Caco-2 (cell line): ENCODE results near the gene UGGT2. TPM values are rescaled to one million over a fixed set of nuclear protein-coding genes. Genes with fewer than 3 reads are reported as not detected.

Experiments used
- BruUV-seq: library from RNA; stranded (reverse); fragments of 400-500 nt; replicated peaks from 2 replicates; lab custom pipeline; 2021; lab: Mats Ljungman, UMichigan
- CTCF ChIA-PET: fragments of 300-600 bp; sonication (Branson Sonifier 250); formaldehyde crosslinking; loops from one replicate; lab custom pipeline; 2022; ENCODE audit warnings: antibody characterized with exemption; lab: Charles Lee
- POLR2A ChIA-PET: fragments of 300-600 bp; sonication (Branson Sonifier 250); formaldehyde crosslinking; loops from one replicate; lab custom pipeline; 2022; ENCODE audit warnings: antibody characterized with exemption; lab: Charles Lee
- DNase-seq, 2 experiments: peaks; one replicate each; pipeline versions ENCODE4 v3.0.0 to v3.0.0-alpha.2; 2020 to 2022
- H3K27me3 ChIP-seq: replicated peaks from 2 replicates; pipeline ENCODE4 v1.6.0; 2011; ENCODE audit warnings: low read length; ENCODE audit not compliant: control insufficient read depth, insufficient read depth
- H3K36me3 ChIP-seq: 2 replicates; pipeline ENCODE4 v1.5.1; 2011; ENCODE audit warnings: low read length; ENCODE audit not compliant: control insufficient read depth, insufficient read depth
- H3K4me1 ChIP-seq: fragments of 250-450 bp; sonication (Bioruptor Pico); 2 replicates; pipeline ENCODE4 v1.5.1; 2020; ENCODE audit warnings: mild to moderate bottlenecking
- H3K4me3 ChIP-seq: 2 replicates; pipeline ENCODE4 v1.5.1; 2011; ENCODE audit warnings: low read depth, mild to moderate bottlenecking, control low read depth, low read length
- H3K9me3 ChIP-seq: fragments of 250-450 bp; sonication (Bioruptor Pico); 2 replicates; pipeline ENCODE4 v1.5.1; 2020; ENCODE audit warnings: mild to moderate bottlenecking, moderate library complexity
- H3K27ac Mint-ChIP-seq: one replicate; pipeline ENCODE4 v1.8.0; 2022; ENCODE audit warnings: mixed read lengths; ENCODE audit not compliant: unreplicated experiment
- H3K27me3 Mint-ChIP-seq: one replicate; pipeline ENCODE4 v1.8.0; 2022; ENCODE audit warnings: mixed read lengths; ENCODE audit not compliant: insufficient read depth, unreplicated experiment
- H3K36me3 Mint-ChIP-seq: one replicate; pipeline ENCODE4 v1.8.0; 2022; ENCODE audit warnings: mild to moderate bottlenecking, mixed read lengths; ENCODE audit not compliant: insufficient read depth, unreplicated experiment
- H3K4me1 Mint-ChIP-seq: one replicate; pipeline ENCODE4 v1.8.0; 2022; ENCODE audit warnings: low read depth, mixed read lengths; ENCODE audit not compliant: unreplicated experiment
- H3K4me3 Mint-ChIP-seq: one replicate; pipeline ENCODE4 v1.8.0; 2022; ENCODE audit warnings: mild to moderate bottlenecking, moderate library complexity, mixed read lengths; ENCODE audit not compliant: unreplicated experiment
- H3K9me3 Mint-ChIP-seq: one replicate; pipeline ENCODE4 v1.8.0; 2022; ENCODE audit warnings: mixed read lengths; ENCODE audit not compliant: unreplicated experiment
- intact Hi-C: fragments of 100-400 bp; cut with micrococcal nuclease; formaldehyde crosslinking; loops from one replicate; pipeline ENCODE4 v1.10.0; 2022; ENCODE audit not compliant: unreplicated experiment
- total RNA-seq: library from RNA; stranded (reverse); gene quantifications from 2 replicates; pipeline ENCODE4 v1.2.3, GENCODE V29; 2022
- TF ChIP-seq, protein P1 (sequence below), 2 experiments: fragments of 200-600 bp in 1 of 2; IDR thresholded peaks; 1 replicate in 1 of 2; 2 replicates in 1 of 2; pipeline versions ENCODE4 v1.5.1 to v1.8.0; 2011 to 2022; ENCODE audit warnings: antibody characterized with exemption in 1 of 2, control low read depth in 1 of 2, inconsistent platforms in 1 of 2, low read depth in 1 of 2, low read length in 1 of 2, mild to moderate bottlenecking in 1 of 2, moderate library complexity in 1 of 2; ENCODE audit not compliant: insufficient read depth in 1 of 2, severe bottlenecking in 1 of 2, unreplicated experiment in 1 of 2

The UGGT2 gene
- total RNA-seq, 1 experiment from 2014 or later: 35.5 TPM

DNA sequence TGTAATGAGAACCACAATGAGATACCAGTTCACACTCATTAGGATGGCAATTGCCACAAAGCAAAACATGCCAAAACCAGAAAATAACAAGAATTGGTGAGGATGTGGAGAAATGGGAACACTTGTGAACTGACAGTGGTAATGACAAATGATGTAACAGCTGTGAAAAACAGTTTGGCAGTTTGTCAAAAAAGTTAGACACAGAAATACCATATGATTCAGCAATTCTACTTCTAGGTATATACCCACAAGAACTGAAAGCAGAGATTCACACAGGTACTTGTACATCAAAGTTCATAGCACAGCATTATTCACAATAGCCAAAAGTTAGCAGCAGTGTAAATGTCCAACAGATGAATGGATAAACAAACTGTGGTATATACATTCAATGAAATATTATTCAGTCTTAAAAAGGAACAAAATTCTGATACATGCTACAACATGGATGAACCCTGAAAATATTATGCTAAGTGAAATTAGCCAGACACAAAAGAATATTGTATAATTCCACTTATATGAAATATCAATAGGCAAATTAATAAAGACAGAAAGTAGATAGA lies 96.5 kb downstream of the UGGT2 start:
- no peak for DNase-seq
- CTCF ChIA-PET: no interaction called here
- H3K4me1 ChIP-seq: peaks cover 30% of the 10 kb centered on the region
- Mint-ChIP-seq H3K27ac (no peak overlapping the region), H3K36me3 (peaks cover 9% of the 10 kb centered on the region), H3K9me3 (peaks cover 18% of the 10 kb centered on the region), H3K27me3 (no peaks in the 10 kb centered on the region), H3K4me1 (peaks cover 18% of the 10 kb centered on the region), H3K4me3 (no peak overlapping the region)
- no peaks in the 10 kb centered on the region for H3K27me3 ChIP-seq
- BruUV-seq: no TSS peak
- H3K9me3 ChIP-seq: peaks cover 19% of the 10 kb centered on the region
- peaks cover 1% of the 10 kb centered on the region; the same call in 1 of the 2 replicates for H3K36me3 ChIP-seq
- intact Hi-C loops: no loop called here
- TF ChIP-seq, protein P1, sequence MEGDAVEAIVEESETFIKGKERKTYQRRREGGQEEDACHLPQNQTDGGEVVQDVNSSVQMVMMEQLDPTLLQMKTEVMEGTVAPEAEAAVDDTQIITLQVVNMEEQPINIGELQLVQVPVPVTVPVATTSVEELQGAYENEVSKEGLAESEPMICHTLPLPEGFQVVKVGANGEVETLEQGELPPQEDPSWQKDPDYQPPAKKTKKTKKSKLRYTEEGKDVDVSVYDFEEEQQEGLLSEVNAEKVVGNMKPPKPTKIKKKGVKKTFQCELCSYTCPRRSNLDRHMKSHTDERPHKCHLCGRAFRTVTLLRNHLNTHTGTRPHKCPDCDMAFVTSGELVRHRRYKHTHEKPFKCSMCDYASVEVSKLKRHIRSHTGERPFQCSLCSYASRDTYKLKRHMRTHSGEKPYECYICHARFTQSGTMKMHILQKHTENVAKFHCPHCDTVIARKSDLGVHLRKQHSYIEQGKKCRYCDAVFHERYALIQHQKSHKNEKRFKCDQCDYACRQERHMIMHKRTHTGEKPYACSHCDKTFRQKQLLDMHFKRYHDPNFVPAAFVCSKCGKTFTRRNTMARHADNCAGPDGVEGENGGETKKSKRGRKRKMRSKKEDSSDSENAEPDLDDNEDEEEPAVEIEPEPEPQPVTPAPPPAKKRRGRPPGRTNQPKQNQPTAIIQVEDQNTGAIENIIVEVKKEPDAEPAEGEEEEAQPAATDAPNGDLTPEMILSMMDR (IDR thresholded peaks at IDR 0.05; ENCODE audit: insufficient read depth in 1 of 2, low read depth in 1 of 2, low read length in 1 of 2, severe bottlenecking in 1 of 2, unreplicated experiment in 1 of 2): no peak
- POLR2A ChIA-PET: no interaction called here
- no peak overlapping the region for H3K4me3 ChIP-seq

DNA sequence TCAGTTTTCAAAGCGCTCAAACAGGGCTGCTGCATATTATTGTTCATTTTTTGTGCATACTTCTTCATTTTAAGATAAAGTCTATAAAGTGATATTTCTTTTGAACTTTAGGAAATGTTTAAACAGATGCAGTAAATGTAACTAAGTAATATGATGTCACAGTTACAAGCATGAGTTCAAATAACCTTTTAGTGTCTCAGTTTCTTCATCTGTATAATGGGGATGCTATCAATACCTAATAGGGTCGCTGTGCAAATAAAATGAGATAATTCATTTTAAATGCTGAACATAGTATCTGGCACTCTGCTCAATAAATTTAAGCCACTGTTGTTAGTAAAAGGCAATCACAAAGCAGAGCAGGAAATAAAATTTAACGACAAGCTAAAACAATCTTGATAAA lies 97.5 kb downstream of the UGGT2 start:
- DNase-seq: no peak
- Mint-ChIP-seq H3K27ac (no peak overlapping the region), H3K4me3 (no peak overlapping the region), H3K4me1 (peaks cover 20% of the 10 kb centered on the region), H3K27me3 (no peaks in the 10 kb centered on the region), H3K9me3 (peaks cover 15% of the 10 kb centered on the region), H3K36me3 (peaks cover 14% of the 10 kb centered on the region)
- Histone ChIP-seq H3K27me3 (no peaks in the 10 kb centered on the region), H3K36me3 (peaks cover 1% of the 10 kb centered on the region; the same call in 1 of the 2 replicates), H3K4me1 (peaks cover 30% of the 10 kb centered on the region), H3K4me3 (no peak overlapping the region), H3K9me3 (peaks cover 16% of the 10 kb centered on the region)
- CTCF ChIA-PET: interaction anchor here (0.6 kb wide), 1 partner anchor 25 kb away, joined by 3 read pairs; no protein-coding TSS in a partner anchor
- intact Hi-C loops: no loop called here
- POLR2A ChIA-PET: no interaction called here
- TF ChIP-seq, protein P1 (IDR thresholded peaks at IDR 0.05; ENCODE audit: insufficient read depth in 1 of 2, low read depth in 1 of 2, low read length in 1 of 2, severe bottlenecking in 1 of 2, unreplicated experiment in 1 of 2): no peak
- no TSS peak for BruUV-seq

DNA sequence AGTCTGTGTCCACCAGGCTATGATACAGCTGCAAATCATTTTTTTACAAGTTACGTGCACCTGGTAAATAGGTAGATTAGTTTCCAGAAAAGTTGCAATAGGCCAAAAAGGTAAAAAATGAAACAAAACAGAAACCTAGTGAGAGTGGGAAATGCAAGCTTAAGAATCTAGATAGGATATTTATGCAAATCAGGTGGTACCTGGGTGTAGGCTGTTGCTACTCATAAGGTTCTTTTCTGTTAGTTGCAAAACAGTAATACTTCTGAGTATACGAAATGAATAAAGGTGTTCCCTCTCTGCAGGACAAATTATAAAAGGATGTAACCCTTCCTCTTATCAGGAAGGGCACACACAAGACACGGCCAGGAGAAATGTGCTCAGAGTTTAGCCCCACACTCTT lies 97.9 kb downstream of the UGGT2 start:
- Mint-ChIP-seq H3K36me3 (peaks cover 17% of the 10 kb centered on the region), H3K4me3 (no peak overlapping the region), H3K4me1 (peaks cover 25% of the 10 kb centered on the region), H3K27ac (no peak overlapping the region), H3K27me3 (no peaks in the 10 kb centered on the region), H3K9me3 (peaks cover 15% of the 10 kb centered on the region)
- TF ChIP-seq, protein P1 (IDR thresholded peaks at IDR 0.05; ENCODE audit: insufficient read depth in 1 of 2, low read depth in 1 of 2, low read length in 1 of 2, severe bottlenecking in 1 of 2, unreplicated experiment in 1 of 2): no peak
- peaks cover 1% of the 10 kb centered on the region; the same call in 1 of the 2 replicates for H3K36me3 ChIP-seq
- BruUV-seq: no TSS peak
- CTCF ChIA-PET: interaction anchor here (0.6 kb wide), 1 partner anchor 25 kb away, joined by 3 read pairs; no protein-coding TSS in a partner anchor
- no peaks in the 10 kb centered on the region for H3K27me3 ChIP-seq
- POLR2A ChIA-PET: no interaction called here
- H3K4me1 ChIP-seq: peaks cover 30% of the 10 kb centered on the region
- H3K9me3 ChIP-seq: peaks cover 11% of the 10 kb centered on the region
- no peak overlapping the region for H3K4me3 ChIP-seq
- DNase-seq: no peak
- intact Hi-C loops: no loop called here
